Measurements from ENCODE around the gene SLX4IP.

DNA sequence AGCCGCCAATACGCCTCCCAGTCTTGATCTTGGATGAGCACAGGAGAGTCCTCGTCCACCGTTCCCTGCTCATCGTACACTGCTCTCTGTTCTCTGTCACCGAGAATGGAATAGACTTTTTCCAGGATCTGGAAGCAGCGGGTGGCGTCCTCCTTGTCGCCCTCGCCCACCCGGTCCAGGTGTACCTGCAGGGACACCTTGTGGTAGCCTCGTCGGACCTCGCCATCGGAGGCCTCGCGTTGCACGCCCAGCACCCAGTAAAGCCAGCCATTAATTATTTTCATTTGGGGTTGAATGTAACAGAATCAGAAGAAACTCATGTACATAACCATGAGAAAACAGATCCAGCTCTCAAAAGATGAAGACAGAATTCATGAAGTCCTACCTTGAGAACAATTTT lies 178.8 kb downstream of the SLX4IP start:
- TF ChIP-seq EZH2 (IDR thresholded peaks at IDR 0.05) = no peak
- no peak for TF ChIP-seq POLR2AphosphoS5 (IDR thresholded peaks at IDR 0.05; ENCODE audit: borderline replicate concordance, low read depth, low read length)
- no peak for TF ChIP-seq FOXP2 (optimal IDR thresholded peaks at IDR 0.05; ENCODE audit: control extremely low read depth, extremely low read length, insufficient read depth)

All from SK-N-MC (cell line).